ENCODE data around the gene HBS1L.
A peak's percentile ranks its signal among the peaks of the same experiment; 100 is the strongest.

Gene HBS1L

GRCh38 chr6:134983823-134984222 lies 70.8 kb downstream of the HBS1L start:
- ChIA-PET CTCF (no interaction called here), POLR2A (no interaction called here)
- TF ChIP-seq, protein P1, sequence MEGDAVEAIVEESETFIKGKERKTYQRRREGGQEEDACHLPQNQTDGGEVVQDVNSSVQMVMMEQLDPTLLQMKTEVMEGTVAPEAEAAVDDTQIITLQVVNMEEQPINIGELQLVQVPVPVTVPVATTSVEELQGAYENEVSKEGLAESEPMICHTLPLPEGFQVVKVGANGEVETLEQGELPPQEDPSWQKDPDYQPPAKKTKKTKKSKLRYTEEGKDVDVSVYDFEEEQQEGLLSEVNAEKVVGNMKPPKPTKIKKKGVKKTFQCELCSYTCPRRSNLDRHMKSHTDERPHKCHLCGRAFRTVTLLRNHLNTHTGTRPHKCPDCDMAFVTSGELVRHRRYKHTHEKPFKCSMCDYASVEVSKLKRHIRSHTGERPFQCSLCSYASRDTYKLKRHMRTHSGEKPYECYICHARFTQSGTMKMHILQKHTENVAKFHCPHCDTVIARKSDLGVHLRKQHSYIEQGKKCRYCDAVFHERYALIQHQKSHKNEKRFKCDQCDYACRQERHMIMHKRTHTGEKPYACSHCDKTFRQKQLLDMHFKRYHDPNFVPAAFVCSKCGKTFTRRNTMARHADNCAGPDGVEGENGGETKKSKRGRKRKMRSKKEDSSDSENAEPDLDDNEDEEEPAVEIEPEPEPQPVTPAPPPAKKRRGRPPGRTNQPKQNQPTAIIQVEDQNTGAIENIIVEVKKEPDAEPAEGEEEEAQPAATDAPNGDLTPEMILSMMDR (IDR thresholded peaks at IDR 0.05; ENCODE audit: control extremely low read depth, extremely low read depth, low read depth, missing control alignments) = no peak
- DNase-seq (ENCODE audit: extremely low spot score) = no peak

DNA sequence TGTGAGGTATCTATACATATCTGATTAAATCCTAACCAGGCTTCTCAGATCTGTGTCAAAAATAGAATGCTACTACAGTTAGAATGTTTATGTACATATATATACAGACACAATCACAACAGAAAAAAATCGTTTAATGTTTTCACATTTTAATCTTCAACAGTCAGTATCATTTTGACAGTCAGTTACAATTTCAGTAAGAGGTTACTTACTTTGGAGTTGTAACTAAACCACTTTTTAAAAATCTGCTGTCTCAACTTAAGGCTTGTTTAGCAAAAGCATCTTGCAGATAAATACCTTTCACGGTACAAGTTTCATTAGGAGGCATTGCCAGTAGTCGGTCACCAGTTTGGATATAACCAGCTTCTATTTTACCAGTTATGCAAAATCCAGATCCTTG lies 72.5 kb downstream of the HBS1L start:
- ChIA-PET CTCF (interaction anchor here (1.5 kb wide), 1 partner anchor 13 kb away, joined by 5 read pairs; no protein-coding TSS in a partner anchor), POLR2A (no interaction called here)

GRCh38 chr6:134980846-134981245 lies 73.8 kb downstream of the HBS1L start:
- ChIA-PET CTCF (interaction anchor here (2.2 kb wide), 1 partner anchor 8 kb away, joined by 5 read pairs; no protein-coding TSS in a partner anchor), POLR2A (no interaction called here)
- TF ChIP-seq, protein P1 (IDR thresholded peaks at IDR 0.05; ENCODE audit: control extremely low read depth, extremely low read depth, low read depth, missing control alignments) = no peak
- DNase-seq (ENCODE audit: extremely low spot score) = no peak

More for the DNA sequence above, 72.5 kb downstream of the HBS1L start:
- DNase-seq (ENCODE audit: extremely low spot score) = no peak
- TF ChIP-seq, protein P1 (IDR thresholded peaks at IDR 0.05; ENCODE audit: control extremely low read depth, extremely low read depth, low read depth, missing control alignments) = no peak

- peak; percentile 22 for DNase-seq (ENCODE audit: extremely low spot score)
- TF ChIP-seq, protein P1 (IDR thresholded peaks at IDR 0.05; ENCODE audit: control extremely low read depth, extremely low read depth, low read depth, missing control alignments) = no peak
- POLR2A ChIA-PET = no interaction called here
- CTCF ChIA-PET = interaction anchor here (2.2 kb wide), 1 partner anchor 10 kb away, joined by 5 read pairs; no protein-coding TSS in a partner anchor
Observed at GRCh38 chr6:134979142-134979541, 75.5 kb downstream of the HBS1L start.

- TF ChIP-seq, protein P1 (IDR thresholded peaks at IDR 0.05; ENCODE audit: control extremely low read depth, extremely low read depth, low read depth, missing control alignments) = no peak
- no peak for DNase-seq (ENCODE audit: extremely low spot score)
- ChIA-PET POLR2A (no interaction called here), CTCF (no interaction called here)
Observed at GRCh38 chr6:134974370-134974769, 80.3 kb downstream of the HBS1L start.

- TF ChIP-seq, protein P1 (IDR thresholded peaks at IDR 0.05; ENCODE audit: control extremely low read depth, extremely low read depth, low read depth, missing control alignments) = no peak
- ChIA-PET POLR2A (no interaction called here), CTCF (interaction anchor here (1.1 to 1.4 kb wide), 3 partner anchors 9 to 845 kb away, joined by 3 read pairs; partner anchors contain the start of gene ALDH8A1)
- DNase-seq (ENCODE audit: extremely low spot score) = no peak
Observed at GRCh38 chr6:134967711-134968110, 86.9 kb downstream of the HBS1L start.

All from GM10248 (cell line).